ENCODE results near the gene UBL7. TPM values are rescaled to one million over a fixed set of nuclear protein-coding genes. Genes with fewer than 3 reads are reported as not detected.

The UBL7 gene
- total RNA-seq, 1 experiment from 2014 or later: 47.5 TPM

DNA sequence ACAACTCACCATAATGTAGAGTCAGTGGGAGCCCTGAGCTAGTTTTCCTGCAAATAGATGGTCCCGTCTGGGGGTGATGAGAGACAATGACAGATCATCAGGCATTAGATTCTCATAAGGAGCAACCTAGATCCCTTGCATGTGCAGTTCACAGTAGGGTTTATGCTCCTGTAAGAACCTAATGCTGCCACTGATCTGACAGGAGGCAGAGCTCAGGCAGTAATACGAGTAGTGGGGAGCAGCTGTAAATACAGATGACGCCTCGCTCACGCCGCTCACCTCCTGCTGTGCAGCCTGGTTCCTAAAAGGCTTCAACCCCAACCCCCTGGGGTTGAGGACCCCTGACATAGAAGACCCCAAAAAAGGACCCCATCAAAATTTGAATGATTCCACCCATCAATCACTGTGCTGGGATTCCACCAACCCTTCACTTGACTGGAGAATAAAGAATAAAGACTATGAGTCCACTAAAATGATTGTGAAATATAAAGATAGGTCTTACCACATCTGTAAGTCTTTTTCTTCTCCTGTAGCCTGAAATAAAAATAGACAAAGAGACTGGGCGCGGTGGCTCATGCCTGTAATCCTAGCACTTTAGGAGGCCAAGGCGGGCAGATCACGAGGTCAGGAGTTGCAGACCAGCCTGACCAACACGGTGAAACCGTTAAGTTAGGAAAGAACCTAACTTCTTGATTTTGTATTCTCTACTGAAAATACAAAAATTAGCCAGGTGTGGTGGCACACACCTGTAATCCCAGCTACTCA lies 9.9 kb upstream of the UBL7 start:
- Histone ChIP-seq H3K23ac (ENCODE audit: insufficient read length, low read depth, low read length) (no peak overlapping the region), H3T11ph (ENCODE audit: low read length) (no peak overlapping the region), H2BK5ac (ENCODE audit: insufficient read length, low read length) (no peak overlapping the region), H2AFZ (ENCODE audit: low read length) (no peak overlapping the region), H3K4me1 (ENCODE audit: insufficient read depth, low read length) (no peaks in the 10 kb centered on the region), H3K23me2 (ENCODE audit: insufficient read length, low read depth, low read length, poor library complexity, severe bottlenecking) (no peaks in the 10 kb centered on the region), H4K20me1 (ENCODE audit: control insufficient read depth, insufficient read depth, insufficient read length) (no peaks in the 10 kb centered on the region), H2AK5ac (ENCODE audit: insufficient read length, low read length) (no peak overlapping the region), H3K18ac (ENCODE audit: insufficient read length, low read depth, low read length) (no peak overlapping the region), H3K79me2 (ENCODE audit: insufficient read depth, low read length) (no peaks in the 10 kb centered on the region), H3K14ac (ENCODE audit: insufficient read depth, low read length) (no peak overlapping the region), H2BK15ac (ENCODE audit: low read depth, low read length) (no peak overlapping the region), H3K4me2 (ENCODE audit: insufficient read depth, insufficient read length, low read length) (no peak overlapping the region), H3K27me3 (ENCODE audit: insufficient read depth, low read length) (no peaks in the 10 kb centered on the region), H3K4ac (ENCODE audit: low read depth, low read length) (no peak overlapping the region), H4K91ac (ENCODE audit: insufficient read length, low read depth, low read length) (no peak overlapping the region), H4K5ac (ENCODE audit: insufficient read length, low read depth, low read length) (no peak overlapping the region), H2BK20ac (ENCODE audit: low read depth, low read length, poor library complexity, severe bottlenecking) (no peak overlapping the region), H3K9me3 (ENCODE audit: control insufficient read depth, low read depth, low read length) (no peaks in the 10 kb centered on the region), H3K27ac (ENCODE audit: insufficient read length, low read depth, low read length) (no peak overlapping the region), H2BK120ac (ENCODE audit: low read depth, low read length, poor library complexity, severe bottlenecking) (no peak overlapping the region), H4K8ac (replicated peaks; ENCODE audit: insufficient read length, low read depth, low read length) (no peak overlapping the region), H2BK12ac (ENCODE audit: insufficient read length, low read depth, low read length) (no peak overlapping the region), H3K9ac (ENCODE audit: extremely low read depth, insufficient read length, low read length) (no peak overlapping the region), H3K56ac (ENCODE audit: insufficient read length, low read depth, low read length) (no peak overlapping the region), H3K79me1 (ENCODE audit: insufficient read depth, low read depth, low read length, poor library complexity, severe bottlenecking) (no peaks in the 10 kb centered on the region)
- DNase-seq: no peak
- WGBS (ENCODE audit: extremely low coverage, insufficient read length, low lambda C conversion rate): no CpG with 5 or more reads among the region's 12 CpGs
- H3K4me3 Mint-ChIP-seq: no peak overlapping the region
- peaks cover 0 to 6% of the 10 kb centered on the region in 2 experiments; a peak in 3 of 5 replicates for H3K9me3 Mint-ChIP-seq
- no peaks in the 10 kb centered on the region for H3K27me3 Mint-ChIP-seq (ENCODE audit: low read depth)
- H3K4me1 Mint-ChIP-seq: no peaks in the 10 kb centered on the region
- H3K27ac Mint-ChIP-seq: no peak overlapping the region
- H3K36me3 Mint-ChIP-seq (ENCODE audit: insufficient read depth in 1 of 3, low read depth in 3 of 3): peaks cover 37 to 51% (median 46%) of the 10 kb centered on the region in 3 experiments
- TF ChIP-seq, protein P1, sequence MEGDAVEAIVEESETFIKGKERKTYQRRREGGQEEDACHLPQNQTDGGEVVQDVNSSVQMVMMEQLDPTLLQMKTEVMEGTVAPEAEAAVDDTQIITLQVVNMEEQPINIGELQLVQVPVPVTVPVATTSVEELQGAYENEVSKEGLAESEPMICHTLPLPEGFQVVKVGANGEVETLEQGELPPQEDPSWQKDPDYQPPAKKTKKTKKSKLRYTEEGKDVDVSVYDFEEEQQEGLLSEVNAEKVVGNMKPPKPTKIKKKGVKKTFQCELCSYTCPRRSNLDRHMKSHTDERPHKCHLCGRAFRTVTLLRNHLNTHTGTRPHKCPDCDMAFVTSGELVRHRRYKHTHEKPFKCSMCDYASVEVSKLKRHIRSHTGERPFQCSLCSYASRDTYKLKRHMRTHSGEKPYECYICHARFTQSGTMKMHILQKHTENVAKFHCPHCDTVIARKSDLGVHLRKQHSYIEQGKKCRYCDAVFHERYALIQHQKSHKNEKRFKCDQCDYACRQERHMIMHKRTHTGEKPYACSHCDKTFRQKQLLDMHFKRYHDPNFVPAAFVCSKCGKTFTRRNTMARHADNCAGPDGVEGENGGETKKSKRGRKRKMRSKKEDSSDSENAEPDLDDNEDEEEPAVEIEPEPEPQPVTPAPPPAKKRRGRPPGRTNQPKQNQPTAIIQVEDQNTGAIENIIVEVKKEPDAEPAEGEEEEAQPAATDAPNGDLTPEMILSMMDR (conservative IDR thresholded peaks at IDR 0.05): no peak

Data from H9 (cell line).